Natural killer cell treated with Interleukin-12 subunit alpha and Interleukin-12 subunit beta and Interleukin-15 and Interleukin-18, amount 100 ng/mL, for 72 hours (primary cell): ENCODE measurements around the gene TKT. TPM values are rescaled to one million over a fixed set of nuclear protein-coding genes. Genes with fewer than 3 reads are reported as not detected.
A peak's percentile ranks its signal among the peaks of the same experiment; 100 is the strongest.

Experiments used
- ATAC-seq, 2 donors: fragments of 150-1000 bp; cut with Tn5 transposase in 1 of 2; sonication (Bioruptor Pico), chemical (Tn5 transposase) in 1 of 2; 2 replicates each; pipeline ENCODE4 v1.10.0; 2021
- DNase-seq: peaks from one replicate; pipeline ENCODE4 v3.0.0; 2022; ENCODE audit warnings: low spot score
- H3K27ac Mint-ChIP-seq, 2 donors: 1 replicate in 1 of 2; 2 replicates in 1 of 2; pipeline ENCODE4 v1.8.0; 2022; ENCODE audit warnings: mixed read lengths in 2 of 2, mild to moderate bottlenecking in 1 of 2, moderate library complexity in 1 of 2
- H3K27me3 Mint-ChIP-seq, 2 donors: 1 replicate in 1 of 2; 2 replicates in 1 of 2; pipeline ENCODE4 v1.8.0; 2022; ENCODE audit warnings: mixed read lengths in 2 of 2
- H3K36me3 Mint-ChIP-seq: one replicate; pipeline ENCODE4 v1.8.0; 2022; ENCODE audit warnings: mixed read lengths
- H3K4me1 Mint-ChIP-seq, 2 donors: 1 replicate in 1 of 2; 2 replicates in 1 of 2; pipeline ENCODE4 v1.8.0; 2022; ENCODE audit warnings: low read depth in 2 of 2, mixed read lengths in 2 of 2, mild to moderate bottlenecking in 1 of 2
- H3K4me3 Mint-ChIP-seq: one replicate; pipeline ENCODE4 v1.8.0; 2022; ENCODE audit warnings: mixed read lengths
- H3K9me3 Mint-ChIP-seq: 2 replicates; pipeline ENCODE4 v1.8.0; 2022; ENCODE audit warnings: mixed read lengths
- total RNA-seq, 2 donors: library from RNA; stranded (reverse); gene quantifications; one replicate each; pipeline ENCODE4 v1.2.3, GENCODE V29; 2022

The TKT gene
- total RNA-seq, 2 donors from 2014 or later = 171 to 339 TPM

DNA sequence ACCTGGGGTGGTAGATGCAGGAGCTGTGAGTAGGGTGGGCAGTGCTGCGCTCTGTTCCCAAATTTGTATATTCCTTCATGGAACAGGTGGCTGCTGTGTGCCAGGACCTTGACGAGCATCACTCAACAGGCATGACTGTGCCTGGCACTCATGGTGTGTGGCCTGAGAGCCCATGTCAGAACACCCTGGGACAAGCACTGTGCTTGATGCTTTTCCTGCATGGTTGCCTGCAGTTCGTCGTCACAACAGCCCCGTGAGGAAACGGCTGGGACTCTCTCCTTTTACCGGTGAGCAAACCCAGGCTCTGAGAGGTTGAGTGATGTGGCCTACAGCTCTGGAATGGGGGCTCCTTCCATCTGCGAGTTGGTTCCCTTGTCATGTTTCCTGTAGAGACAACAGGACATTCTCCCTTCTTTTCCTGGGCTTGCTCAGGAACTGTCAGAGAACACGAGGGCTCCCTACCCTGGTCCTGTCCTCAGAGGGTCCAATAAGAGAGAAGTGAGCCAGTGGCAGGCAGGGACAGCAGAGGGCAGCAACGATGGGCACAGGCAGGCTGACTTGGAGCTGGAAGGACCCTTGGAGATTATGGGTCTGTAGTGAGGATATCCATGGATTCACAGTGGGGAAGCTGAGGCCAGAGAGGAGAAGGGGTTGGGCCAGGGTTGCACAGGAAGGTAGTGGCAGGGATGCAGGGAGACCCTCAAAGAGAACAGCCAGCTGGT lies 57.4 kb downstream of the TKT start:
- Mint-ChIP-seq H3K9me3 (no peaks in the 10 kb centered on the region), H3K36me3 (no peaks in the 10 kb centered on the region), H3K4me3 (no peak overlapping the region), H3K27ac (no peak overlapping the region), H3K27me3 (no peaks in the 10 kb centered on the region), H3K4me1 (peaks cover 7 to 8% of the 10 kb centered on the region in 2 donors)
- no peak for DNase-seq
- no peak for ATAC-seq

DNA sequence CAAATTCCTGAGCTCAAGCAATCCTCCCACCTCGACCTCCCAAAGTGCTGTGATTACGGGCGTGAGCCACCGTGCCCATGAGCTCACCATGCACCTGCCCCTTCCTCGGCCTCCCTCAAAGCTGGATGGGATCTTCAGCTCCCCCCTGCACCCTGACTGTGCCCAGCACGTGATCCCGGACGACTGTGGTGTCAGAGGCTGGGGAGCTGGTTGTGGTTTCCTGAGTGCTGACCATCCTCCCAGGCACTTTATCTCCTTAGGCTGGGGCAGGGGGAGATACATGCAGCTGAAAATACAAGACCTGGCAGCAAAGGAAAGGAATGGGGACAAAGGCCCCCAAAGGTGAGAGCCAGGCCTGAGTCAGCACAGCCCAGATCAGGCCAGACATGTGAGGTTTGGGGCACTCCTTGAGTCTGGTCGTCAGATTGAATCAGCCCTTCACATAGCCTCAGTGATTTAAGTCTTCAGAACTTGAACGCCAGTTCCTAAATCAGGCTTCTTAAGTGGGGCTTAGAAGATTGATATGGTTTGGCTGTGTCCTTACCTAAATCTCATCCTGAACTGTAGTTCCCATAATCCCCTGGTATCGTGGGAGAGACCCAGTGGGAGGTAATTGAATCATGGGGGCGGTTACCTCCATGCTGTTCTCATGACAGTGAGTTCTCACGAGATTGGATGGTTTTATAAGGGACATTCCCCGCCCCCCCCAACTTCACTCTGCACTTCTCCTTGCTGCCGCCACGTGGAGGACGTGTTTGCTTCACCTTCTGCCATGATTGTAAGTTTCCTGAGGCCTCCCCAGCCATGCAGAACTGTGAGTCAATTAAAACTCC lies 59.0 kb downstream of the TKT start:
- no peaks in the 10 kb centered on the region for H3K9me3 Mint-ChIP-seq
- DNase-seq (no peak), ATAC-seq (no peak)
- peaks cover 15 to 17% of the 10 kb centered on the region in 2 donors for H3K4me1 Mint-ChIP-seq
- no peak overlapping the region for H3K4me3 Mint-ChIP-seq
- H3K27ac Mint-ChIP-seq = no peak overlapping the region
- no peaks in the 10 kb centered on the region for H3K36me3 Mint-ChIP-seq
- no peaks in the 10 kb centered on the region for H3K27me3 Mint-ChIP-seq

DNA sequence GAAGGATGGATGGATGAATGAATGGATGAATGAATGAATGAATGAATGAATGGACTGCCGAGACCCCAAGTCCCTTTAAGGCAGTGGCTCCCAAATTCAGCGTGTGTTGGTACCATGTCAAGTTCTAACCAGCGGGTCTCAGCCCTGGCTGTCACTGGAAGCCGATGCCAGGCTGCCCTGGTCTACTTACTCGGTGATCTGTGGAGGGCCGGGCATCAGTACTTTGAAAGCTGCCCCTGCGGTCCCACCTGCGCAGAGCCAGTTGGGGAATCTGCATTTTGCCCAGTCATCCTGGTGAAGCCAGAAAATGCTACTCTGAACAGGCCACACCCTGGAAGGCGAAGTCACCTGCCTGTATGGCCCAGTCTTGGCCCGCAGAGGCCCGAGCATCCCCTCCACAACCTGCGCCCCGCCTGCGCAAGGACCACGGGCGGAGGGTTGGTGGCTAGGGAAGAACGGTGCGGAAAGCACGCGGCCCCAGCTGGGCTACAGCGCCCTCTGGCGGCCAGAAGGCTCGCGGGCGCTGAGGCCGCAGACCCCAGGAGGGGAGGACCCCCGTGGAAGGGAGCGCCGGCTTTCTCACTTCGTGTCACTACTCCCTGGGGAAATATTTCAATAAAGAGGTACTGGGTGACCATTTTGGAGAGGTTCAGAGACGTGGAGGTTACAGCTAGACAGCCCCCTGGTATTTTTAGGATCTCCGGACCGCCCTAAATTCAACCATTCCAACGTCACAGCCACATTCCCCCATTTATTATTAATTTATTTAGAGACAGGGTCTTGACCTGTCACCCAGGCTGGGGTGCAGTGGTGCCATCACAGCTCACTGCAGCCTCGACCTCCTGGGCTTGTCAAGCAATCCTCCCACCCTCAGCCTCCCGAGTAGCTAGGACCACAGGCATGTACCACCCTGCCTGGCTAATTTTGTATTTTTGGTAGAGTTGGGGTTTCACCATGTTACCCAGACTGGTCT lies 59.9 kb downstream of the TKT start:
- Mint-ChIP-seq H3K27me3 (no peaks in the 10 kb centered on the region), H3K27ac (no peak overlapping the region), H3K4me3 (peak overlapping the region; percentile 9), H3K9me3 (no peaks in the 10 kb centered on the region), H3K36me3 (no peaks in the 10 kb centered on the region), H3K4me1 (peaks cover 15 to 17% of the 10 kb centered on the region in 2 donors)
- ATAC-seq = peak; percentile 76 to 80
- DNase-seq = no peak

DNA sequence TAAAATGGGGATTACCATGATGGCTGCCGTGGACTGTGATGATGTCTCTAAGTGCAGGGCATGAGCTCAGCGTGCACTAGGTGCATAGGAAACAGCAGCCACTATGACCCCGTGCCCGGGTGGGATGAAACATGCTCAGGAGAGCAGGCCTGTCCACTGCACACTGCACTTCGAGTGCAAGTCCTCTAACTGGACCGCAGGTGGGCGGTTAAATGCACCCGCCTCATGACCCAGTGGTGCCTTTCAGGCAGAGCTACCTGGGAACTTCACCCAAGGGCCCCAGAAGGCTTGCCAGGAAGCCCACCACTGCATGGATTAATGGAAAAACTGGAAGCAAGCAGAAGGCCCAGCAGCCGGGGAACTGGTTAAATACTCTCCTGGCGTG lies 60.8 kb downstream of the TKT start:
- Mint-ChIP-seq H3K36me3 (peaks cover 2% of the 10 kb centered on the region), H3K9me3 (no peaks in the 10 kb centered on the region), H3K4me3 (peak overlapping the region; percentile 9), H3K27ac (no peak overlapping the region), H3K4me1 (peaks cover 15 to 19% of the 10 kb centered on the region in 2 donors), H3K27me3 (no peaks in the 10 kb centered on the region)
- ATAC-seq (no peak), DNase-seq (no peak)

DNA sequence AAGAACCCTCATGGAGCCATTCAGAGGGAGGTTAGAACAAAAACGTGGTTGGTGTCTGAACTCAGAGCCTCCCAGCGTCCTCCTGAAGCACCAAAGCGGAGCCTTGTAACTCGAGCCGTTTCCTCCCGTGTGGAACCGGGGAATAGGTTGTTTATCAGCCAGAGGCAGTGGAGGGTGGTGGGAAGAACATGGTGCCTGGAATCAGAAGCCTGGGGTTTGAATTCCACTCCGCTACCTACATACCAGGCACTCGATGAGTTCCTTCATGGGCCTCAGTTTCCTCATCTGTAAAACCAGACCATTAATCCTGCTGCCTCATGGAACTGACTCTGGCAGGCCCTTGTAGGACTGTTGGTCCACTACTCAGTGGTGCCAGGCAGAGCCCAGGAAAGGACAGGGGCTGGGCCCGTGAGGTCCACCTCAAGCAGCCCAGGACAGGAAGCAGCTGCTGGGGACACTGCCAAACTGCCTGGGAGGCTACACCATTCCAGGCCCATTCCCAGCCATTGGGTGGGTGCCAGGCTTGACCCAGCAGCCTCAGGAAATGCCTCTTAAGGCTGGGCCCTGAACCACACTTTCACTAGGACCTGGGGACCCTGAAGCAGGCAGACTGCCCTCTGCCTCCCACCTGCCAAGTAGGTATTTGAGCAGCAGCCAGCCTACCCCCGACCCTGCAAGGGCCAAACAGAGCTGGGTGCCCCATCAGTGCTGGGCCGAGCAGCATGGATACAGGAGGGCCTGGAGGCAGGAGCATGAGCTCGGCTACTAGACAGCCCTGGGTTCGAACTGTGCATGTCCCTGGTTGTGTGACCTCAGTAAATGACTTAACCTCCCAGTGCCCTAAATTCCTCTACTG lies 61.4 kb downstream of the TKT start:
- H3K4me1 Mint-ChIP-seq = peaks cover 15 to 21% of the 10 kb centered on the region in 2 donors
- H3K27ac Mint-ChIP-seq = no peak overlapping the region
- H3K9me3 Mint-ChIP-seq = no peaks in the 10 kb centered on the region
- no peak overlapping the region for H3K4me3 Mint-ChIP-seq
- H3K36me3 Mint-ChIP-seq = peaks cover 6% of the 10 kb centered on the region
- no peak for DNase-seq
- H3K27me3 Mint-ChIP-seq = no peaks in the 10 kb centered on the region
- no peak for ATAC-seq

DNA sequence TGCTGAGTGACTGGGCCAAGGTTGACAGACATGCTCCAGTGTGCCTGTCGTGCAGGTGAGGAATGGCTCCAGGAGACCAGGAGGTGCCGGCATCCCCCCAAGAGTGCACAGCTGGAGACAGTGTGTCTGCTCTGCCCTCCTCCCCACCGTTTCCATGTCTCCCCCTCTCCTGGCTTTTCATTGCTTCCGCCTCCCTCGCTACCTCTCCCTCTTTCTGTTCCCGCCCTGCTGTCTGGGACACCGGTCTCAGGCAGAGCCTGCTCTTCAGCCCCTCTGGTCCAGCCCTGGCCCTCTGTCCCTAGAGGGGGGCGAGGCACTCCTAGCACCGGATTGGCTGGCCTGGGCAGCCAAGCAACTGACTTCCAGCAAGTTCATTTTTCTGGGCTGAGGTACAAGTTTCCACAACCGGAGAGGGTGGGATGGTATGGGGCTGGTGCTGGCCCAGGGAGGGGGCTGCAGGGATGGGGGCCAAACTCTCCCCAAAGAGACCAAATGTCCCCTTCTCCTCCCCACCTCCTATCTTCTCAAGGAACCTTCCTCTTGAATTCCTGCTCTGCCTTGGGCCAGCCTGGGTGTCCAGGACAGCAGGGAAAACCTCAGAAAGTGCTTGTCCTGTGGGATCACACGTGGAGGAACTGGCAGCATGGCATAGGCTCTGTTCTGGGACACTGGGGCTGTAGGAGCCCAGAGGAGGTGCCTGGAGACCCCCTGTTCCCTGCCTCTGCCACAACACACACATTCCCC lies 62.2 kb downstream of the TKT start:
- Mint-ChIP-seq H3K9me3 (no peaks in the 10 kb centered on the region), H3K36me3 (peaks cover 6% of the 10 kb centered on the region), H3K27ac (peak overlapping the region in 1 of 2 donors; percentile 91), H3K4me3 (no peak overlapping the region), H3K27me3 (no peaks in the 10 kb centered on the region), H3K4me1 (peaks cover 15 to 21% of the 10 kb centered on the region in 2 donors)
- DNase-seq (no peak), ATAC-seq (no peak)

DNA sequence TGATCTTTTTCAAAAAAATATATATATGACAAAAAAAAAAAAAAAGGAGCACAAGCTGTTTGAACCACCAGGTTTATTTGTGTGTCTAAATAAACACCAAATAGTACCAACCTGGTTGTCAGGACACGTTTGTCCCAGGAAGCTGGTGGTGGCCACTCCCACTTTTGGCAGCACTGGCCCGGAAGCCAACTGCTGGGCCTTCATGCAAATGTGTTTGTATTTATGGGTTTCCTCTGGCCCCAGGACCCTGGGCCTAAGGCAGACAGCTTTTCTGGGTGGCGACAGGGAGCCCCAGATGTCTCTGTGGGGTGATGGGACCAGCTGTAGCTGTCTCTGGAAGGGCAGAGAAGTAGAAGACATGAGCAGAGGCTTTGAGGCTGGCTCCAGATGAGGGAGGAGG lies 63.2 kb downstream of the TKT start:
- Mint-ChIP-seq H3K27ac (peak overlapping the region; percentile 68 to 91), H3K27me3 (no peaks in the 10 kb centered on the region), H3K9me3 (no peaks in the 10 kb centered on the region), H3K4me1 (peaks cover 15 to 21% of the 10 kb centered on the region in 2 donors), H3K4me3 (no peak overlapping the region), H3K36me3 (peaks cover 6% of the 10 kb centered on the region)
- ATAC-seq (no peak), DNase-seq (no peak)

DNA sequence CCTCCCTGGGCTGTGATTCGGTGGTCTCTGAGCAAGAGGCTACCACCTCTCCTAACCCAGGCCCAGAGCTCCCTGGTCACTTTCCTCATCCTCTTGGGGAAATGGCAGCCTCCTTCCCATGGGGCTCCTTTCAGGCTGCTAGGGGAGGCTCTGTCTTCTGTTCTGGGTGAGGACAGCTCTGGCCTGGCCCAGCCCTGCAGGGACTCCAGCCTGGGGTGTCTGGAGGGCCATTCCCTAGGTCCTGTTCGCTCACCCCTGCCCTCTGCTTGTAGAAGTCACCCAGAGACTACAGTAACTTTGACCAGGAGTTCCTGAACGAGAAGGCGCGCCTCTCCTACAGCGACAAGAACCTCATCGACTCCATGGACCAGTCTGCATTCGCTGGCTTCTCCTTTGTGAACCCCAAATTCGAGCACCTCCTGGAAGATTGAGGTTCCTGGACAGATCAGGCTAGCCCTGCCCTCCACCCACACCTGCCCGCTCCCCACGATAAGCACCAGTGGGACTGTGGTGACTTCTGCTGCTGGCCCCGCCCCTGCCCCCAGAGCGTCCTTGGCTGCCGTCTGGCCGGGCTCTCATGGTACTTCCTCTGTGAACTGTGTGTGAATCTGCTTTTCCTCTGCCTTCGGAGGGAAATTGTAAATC lies 63.9 kb downstream of the TKT start:
- H3K4me3 Mint-ChIP-seq = no peak overlapping the region
- no peaks in the 10 kb centered on the region for H3K9me3 Mint-ChIP-seq
- peaks cover 6% of the 10 kb centered on the region for H3K36me3 Mint-ChIP-seq
- no peak overlapping the region for H3K27ac Mint-ChIP-seq
- peaks cover 15 to 21% of the 10 kb centered on the region in 2 donors for H3K4me1 Mint-ChIP-seq
- ATAC-seq (no peak), DNase-seq (no peak)
- no peaks in the 10 kb centered on the region for H3K27me3 Mint-ChIP-seq

DNA sequence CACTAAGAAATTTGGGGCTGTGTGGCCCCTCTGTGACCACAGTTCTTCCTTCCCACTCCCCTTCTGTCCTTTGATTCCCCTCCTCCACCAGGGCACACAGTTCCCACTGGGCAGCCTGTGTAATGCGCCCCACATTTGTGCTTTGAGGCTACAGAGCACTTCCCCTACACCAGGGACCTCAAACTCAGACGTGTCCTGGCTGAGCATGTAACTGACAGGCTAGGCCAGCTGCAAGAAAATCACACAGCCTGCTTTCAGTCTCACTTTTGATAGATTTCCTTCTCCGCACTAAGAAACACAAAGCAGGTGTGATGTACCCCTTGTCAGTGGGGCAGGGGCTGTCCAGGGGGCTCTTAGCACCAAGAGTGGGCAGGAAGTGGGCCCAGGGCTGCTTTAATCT lies 65.2 kb downstream of the TKT start:
- DNase-seq (no peak), ATAC-seq (no peak)
- Mint-ChIP-seq H3K27me3 (no peaks in the 10 kb centered on the region), H3K36me3 (peaks cover 6% of the 10 kb centered on the region), H3K4me1 (peaks cover 14 to 20% of the 10 kb centered on the region in 2 donors), H3K9me3 (no peaks in the 10 kb centered on the region), H3K4me3 (no peak overlapping the region), H3K27ac (no peak overlapping the region)

DNA sequence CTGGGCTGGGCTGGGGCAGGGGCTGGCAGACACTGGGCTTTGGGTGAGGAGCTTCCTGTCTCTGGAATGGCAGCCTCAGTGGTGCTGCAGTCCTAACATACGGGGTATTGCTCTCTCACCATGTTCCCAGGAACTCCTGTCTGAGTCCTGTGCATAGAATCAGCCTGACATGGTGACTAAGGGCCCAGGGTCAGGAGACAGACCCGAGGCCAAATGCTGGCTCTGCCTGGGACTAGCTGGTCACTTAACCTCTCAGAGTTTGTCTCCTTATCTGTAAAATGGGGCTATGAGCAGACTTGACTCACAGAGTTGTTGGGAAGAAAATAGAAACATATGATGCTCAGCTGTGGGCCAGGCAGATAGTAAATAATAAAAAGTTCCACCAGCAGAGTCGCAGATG lies 66.5 kb downstream of the TKT start:
- peaks cover 8 to 12% of the 10 kb centered on the region in 2 donors for H3K4me1 Mint-ChIP-seq
- DNase-seq (no peak), ATAC-seq (no peak)
- no peaks in the 10 kb centered on the region for H3K9me3 Mint-ChIP-seq
- no peaks in the 10 kb centered on the region for H3K27me3 Mint-ChIP-seq
- no peak overlapping the region for H3K4me3 Mint-ChIP-seq
- H3K27ac Mint-ChIP-seq = no peak overlapping the region
- H3K36me3 Mint-ChIP-seq = peaks cover 6% of the 10 kb centered on the region

DNA sequence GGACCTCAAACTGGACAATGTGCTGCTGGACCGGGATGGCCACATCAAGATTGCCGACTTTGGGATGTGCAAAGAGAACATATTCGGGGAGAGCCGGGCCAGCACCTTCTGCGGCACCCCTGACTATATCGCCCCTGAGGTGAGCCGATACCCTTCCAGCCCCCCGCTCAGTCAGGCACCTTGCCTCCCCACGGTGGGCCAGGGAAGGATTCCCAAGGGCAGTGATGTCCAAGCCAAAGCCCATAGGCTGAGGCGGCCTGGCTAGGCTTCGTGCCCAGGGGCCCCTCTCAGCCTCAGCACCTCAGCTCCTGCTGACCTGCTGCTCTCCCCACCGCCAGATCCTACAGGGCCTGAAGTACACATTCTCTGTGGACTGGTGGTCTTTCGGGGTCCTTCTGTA lies 67.1 kb downstream of the TKT start:
- no peaks in the 10 kb centered on the region for H3K27me3 Mint-ChIP-seq
- H3K4me3 Mint-ChIP-seq = no peak overlapping the region
- no peaks in the 10 kb centered on the region for H3K9me3 Mint-ChIP-seq
- no peak overlapping the region for H3K27ac Mint-ChIP-seq
- H3K4me1 Mint-ChIP-seq = peaks cover 8 to 12% of the 10 kb centered on the region in 2 donors
- ATAC-seq (no peak), DNase-seq (no peak)
- H3K36me3 Mint-ChIP-seq = peaks cover 6% of the 10 kb centered on the region

DNA sequence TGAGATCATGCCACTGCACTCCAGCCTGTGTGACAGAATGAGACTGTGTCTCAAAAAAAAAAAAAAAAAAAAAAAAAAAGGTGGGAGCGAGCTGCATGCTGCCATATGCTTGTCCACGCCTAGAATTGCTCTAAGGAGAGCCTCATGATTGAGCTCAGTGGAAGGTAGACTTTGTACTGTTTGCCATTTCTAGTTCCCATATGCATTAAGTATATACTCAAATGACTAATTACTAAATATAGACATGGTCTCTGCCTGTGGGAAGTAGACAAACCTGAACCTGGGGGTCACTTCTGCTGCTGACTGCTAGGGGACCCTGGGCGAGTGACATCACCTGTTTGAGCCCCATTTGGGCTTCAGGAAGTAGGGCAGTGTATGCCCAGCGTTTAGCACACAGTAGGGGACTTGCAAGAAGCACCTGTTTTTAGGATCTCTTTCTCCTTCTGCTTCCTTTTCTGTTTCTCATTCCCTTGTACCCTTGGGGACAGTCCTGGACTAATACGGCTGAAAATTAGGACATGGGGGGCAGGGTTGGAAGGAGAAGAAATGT lies 67.6 kb downstream of the TKT start:
- Mint-ChIP-seq H3K4me3 (no peak overlapping the region), H3K36me3 (peaks cover 6% of the 10 kb centered on the region), H3K27ac (no peak overlapping the region), H3K9me3 (no peaks in the 10 kb centered on the region), H3K4me1 (peaks cover 8 to 12% of the 10 kb centered on the region in 2 donors), H3K27me3 (no peaks in the 10 kb centered on the region)
- ATAC-seq (no peak), DNase-seq (no peak)
